Natural killer cell (primary cell): ENCODE data around the gene TCERG1. TPM values are rescaled to one million over a fixed set of nuclear protein-coding genes. Genes with fewer than 3 reads are reported as not detected.
"Not testable (repeated sequence)": the region's sequence is repeated elsewhere in the genome, so short reads cannot be mapped to it uniquely, and the experiment has no call there.

Experiments used
- ATAC-seq, 3 donors: fragments of 150-1000 bp in 2 of 3; fragments of 200-7000 bp in 1 of 3; cut with Tn5 transposase; 1 replicate in 1 of 3; 2 replicates in 2 of 3; pipeline ENCODE4 v1.10.0; 2021; ENCODE audit warnings: mild to moderate bottlenecking in 2 of 3, moderate library complexity in 2 of 3
- DNase-seq, 2 donors: peaks; one replicate each; pipeline versions ENCODE4 v3.0.0 to v3.0.0-alpha.2; 2013 to 2021; ENCODE audit warnings: mixed read lengths in 1 of 2
- H3K27ac ChIP-seq: one replicate; pipeline ENCODE4 v1.5.1; 2013; ENCODE audit warnings: mild to moderate bottlenecking, low read length
- H3K27me3 ChIP-seq: one replicate; pipeline ENCODE4 v1.6.1; 2013; ENCODE audit warnings: low read length; ENCODE audit not compliant: control insufficient read depth, insufficient read depth
- H3K36me3 ChIP-seq: one replicate; pipeline ENCODE4 v1.6.1; 2013; ENCODE audit warnings: low read length; ENCODE audit not compliant: control insufficient read depth, insufficient read depth
- H3K4me1 ChIP-seq: one replicate; pipeline ENCODE4 v1.6.1; 2013; ENCODE audit warnings: low read length; ENCODE audit not compliant: control insufficient read depth, insufficient read depth
- H3K4me3 ChIP-seq: one replicate; pipeline ENCODE4 v1.5.1; 2013; ENCODE audit warnings: low read length
- H3K9me3 ChIP-seq: one replicate; pipeline ENCODE4 v1.6.1; 2013; ENCODE audit warnings: low read length; ENCODE audit not compliant: control insufficient read depth, insufficient read depth
- H3K27ac Mint-ChIP-seq, 2 donors: one replicate each; pipeline ENCODE4 v1.8.0; 2022; ENCODE audit warnings: mild to moderate bottlenecking in 2 of 2, mixed read lengths in 2 of 2, moderate library complexity in 1 of 2
- H3K27me3 Mint-ChIP-seq, 2 donors: one replicate each; pipeline ENCODE4 v1.8.0; 2022; ENCODE audit warnings: low read depth in 2 of 2, mixed read lengths in 2 of 2
- H3K36me3 Mint-ChIP-seq: one replicate; pipeline ENCODE4 v1.8.0; 2022; ENCODE audit warnings: mixed read lengths
- H3K4me1 Mint-ChIP-seq, 2 donors: one replicate each; pipeline ENCODE4 v1.8.0; 2022; ENCODE audit warnings: mixed read lengths in 2 of 2
- H3K4me3 Mint-ChIP-seq: one replicate; pipeline ENCODE4 v1.8.0; 2022; ENCODE audit warnings: mild to moderate bottlenecking, moderate library complexity, mixed read lengths
- H3K9me3 Mint-ChIP-seq, 2 donors: one replicate each; pipeline ENCODE4 v1.8.0; 2022; ENCODE audit warnings: mixed read lengths in 2 of 2
- CTCF ChIP-seq: fragments of 200-600 bp; IDR thresholded peaks from one replicate; pipeline ENCODE4 v1.8.0; 2022; ENCODE audit warnings: antibody characterized with exemption
- WGBS: methylation state at CpG from one replicate; pipeline ENCODE4 v1.1.7; 2013; ENCODE audit warnings: missing lambda C conversion rate; ENCODE audit not compliant: insufficient coverage; 5-methylcytosine and 5-hydroxymethylcytosine counted together
- intact Hi-C: fragments of 100-400 bp; cut with micrococcal nuclease; formaldehyde crosslinking; loops from one replicate; pipeline ENCODE4 v1.14.2; 2022
- total RNA-seq, 4 donors: library from RNA; stranded (reverse); fragments of 120-200 nt in 1 of 4; gene quantifications; one replicate each; pipeline versions ENCODE4 v1.2.3 to v1.2.4, GENCODE V29; 2013 to 2022

The TCERG1 gene
- total RNA-seq, 3 donors from 2014 or later (not counting 1 experiment from before 2014, with no cell fraction given): 77.5 to 97.0 (median 96.1) TPM

- H3K9me3 Mint-ChIP-seq: no peaks in the 10 kb centered on the region
- no peak for DNase-seq
- H3K27me3 Mint-ChIP-seq: peaks cover 7 to 30% of the 10 kb centered on the region in 2 donors
- no peak overlapping the region for H3K4me3 Mint-ChIP-seq
- TF ChIP-seq CTCF: no peak
- Histone ChIP-seq H3K4me3 (no peak overlapping the region), H3K4me1 (no peaks in the 10 kb centered on the region), H3K9me3 (no peaks in the 10 kb centered on the region), H3K36me3 (no peaks in the 10 kb centered on the region), H3K27me3 (peaks cover 4% of the 10 kb centered on the region), H3K27ac (no peak overlapping the region)
- H3K4me1 Mint-ChIP-seq: no peaks in the 10 kb centered on the region
- no peak for ATAC-seq
- intact Hi-C loops: loop anchor here (10.0 kb wide), 1 partner anchor 115 kb away; no protein-coding TSS in a partner anchor
- H3K27ac Mint-ChIP-seq: no peak overlapping the region
- no peaks in the 10 kb centered on the region for H3K36me3 Mint-ChIP-seq
Observed at GRCh38 chr5:146549615-146550014, 102.5 kb downstream of the TCERG1 start.

- ATAC-seq (no peak), DNase-seq (no peak)
- Histone ChIP-seq H3K4me1 (no peaks in the 10 kb centered on the region), H3K27me3 (no peaks in the 10 kb centered on the region), H3K9me3 (no peaks in the 10 kb centered on the region), H3K4me3 (no peak overlapping the region), H3K27ac (no peak overlapping the region), H3K36me3 (no peaks in the 10 kb centered on the region)
- intact Hi-C loops: no loop called here
- no peak for TF ChIP-seq CTCF
- H3K36me3 Mint-ChIP-seq: no peaks in the 10 kb centered on the region
- WGBS: 31% methylated on average over 3 of the region's 3 CpGs
- H3K27me3 Mint-ChIP-seq: peaks cover 7 to 24% of the 10 kb centered on the region in 2 donors
- H3K27ac Mint-ChIP-seq: no peak overlapping the region
- H3K9me3 Mint-ChIP-seq: no peaks in the 10 kb centered on the region
- H3K4me1 Mint-ChIP-seq: no peaks in the 10 kb centered on the region
- H3K4me3 Mint-ChIP-seq: no peak overlapping the region
Observed at GRCh38 chr5:146553446-146553845, 106.3 kb downstream of the TCERG1 start.

GRCh38 chr5:146556884-146557283 is 109.8 kb downstream of the TCERG1 start:
- H3K27ac Mint-ChIP-seq, H3K36me3 ChIP-seq, ATAC-seq, H3K36me3 Mint-ChIP-seq, H3K4me3 Mint-ChIP-seq, H3K4me1 ChIP-seq, H3K27me3 ChIP-seq, H3K9me3 Mint-ChIP-seq, intact Hi-C loops, H3K27ac ChIP-seq, H3K9me3 ChIP-seq, H3K4me1 Mint-ChIP-seq, H3K4me3 ChIP-seq, DNase-seq, H3K27me3 Mint-ChIP-seq: not testable (repeated sequence)
- WGBS: 80% methylated on average over 4 of the region's 4 CpGs

- intact Hi-C loops: no loop called here
- Histone ChIP-seq H3K27ac (no peak overlapping the region), H3K9me3 (no peaks in the 10 kb centered on the region), H3K4me3 (no peak overlapping the region), H3K4me1 (no peaks in the 10 kb centered on the region), H3K36me3 (no peaks in the 10 kb centered on the region), H3K27me3 (no peaks in the 10 kb centered on the region)
- no peak for DNase-seq
- peaks cover 3 to 7% of the 10 kb centered on the region in 2 donors for H3K27me3 Mint-ChIP-seq
- H3K27ac Mint-ChIP-seq: no peak overlapping the region
- H3K9me3 Mint-ChIP-seq: no peaks in the 10 kb centered on the region
- WGBS: 100% methylated on average over 1 of the region's 3 CpGs
- no peaks in the 10 kb centered on the region for H3K36me3 Mint-ChIP-seq
- TF ChIP-seq CTCF: no peak
- H3K4me1 Mint-ChIP-seq: no peaks in the 10 kb centered on the region
- ATAC-seq: no peak
- no peak overlapping the region for H3K4me3 Mint-ChIP-seq
Observed at GRCh38 chr5:146560205-146560812, 113.2 kb downstream of the TCERG1 start.

Other genes with a start within 250 kb of the TCERG1 start
- 10 to 100 TPM; 24.3 to 30.4 (median 26.2) TPM for gene RBM27, start 243.7 kb upstream of the TCERG1 start, total RNA-seq
- under 1 TPM in 1 of 3 donors, not detected in 2; 0.16 TPM for gene POU4F3, start 108.5 kb upstream of the TCERG1 start, total RNA-seq
- gene GPR151, start 68.9 kb downstream of the TCERG1 start, total RNA-seq: not detected